ENCODE measurements around the gene VWA3B. TPM values are rescaled to one million over a fixed set of nuclear protein-coding genes. Genes with fewer than 3 reads are reported as not detected.

VWA3B gene
- total and polyA plus RNA-seq, 4 donors = 0.36 to 1.1 (median 1.0) TPM; not detected in 1

GRCh38 chr2:98181346-98181745, 94.4 kb downstream of the VWA3B start:
- no peak for DNase-seq
- no peaks in the 10 kb centered on the region for H3K9me3 ChIP-seq (ENCODE audit: control insufficient read depth, low read length)
- no peaks in the 10 kb centered on the region for H3K4me1 ChIP-seq (ENCODE audit: control insufficient read depth in 1 of 2, insufficient read depth in 2 of 2, low read length in 2 of 2)
- no peak for ATAC-seq (ENCODE audit: low FRiP score)
- H3K4me3 ChIP-seq (ENCODE audit: low read length in 2 of 2) = no peak overlapping the region
- WGBS, 2 donors = 96 to 97% methylated on average over 3 of the region's 3 CpGs
- no peaks in the 10 kb centered on the region for H3K36me3 ChIP-seq (ENCODE audit: control insufficient read depth in 1 of 2, insufficient read depth in 2 of 2, low read length in 1 of 2)
- H3K27ac ChIP-seq (ENCODE audit: low read depth in 1 of 2, low read length in 2 of 2) = no peak overlapping the region
- no peaks in the 10 kb centered on the region for H3K27me3 ChIP-seq (ENCODE audit: control insufficient read depth in 1 of 2, insufficient read depth in 2 of 2, low read length in 1 of 2)
- intact Hi-C loops (cut with DNase I) = no loop called here

- ATAC-seq (ENCODE audit: low FRiP score) (no peak), DNase-seq (no peak)
- 81 to 82% methylated on average over 5 of the region's 5 CpGs for WGBS, 2 donors
- no peaks in the 10 kb centered on the region for H3K4me1 ChIP-seq (ENCODE audit: control insufficient read depth in 1 of 2, insufficient read depth in 2 of 2, low read length in 2 of 2)
- no peak overlapping the region for H3K4me3 ChIP-seq (ENCODE audit: low read length in 2 of 2)
- intact Hi-C loops (cut with DNase I) = loop anchor here in 1 of 2 donors (2.0 kb wide), 1 partner anchor 65 kb away; no protein-coding TSS in a partner anchor
- no peak overlapping the region for H3K27ac ChIP-seq (ENCODE audit: low read depth in 1 of 2, low read length in 2 of 2)
- no peaks in the 10 kb centered on the region for H3K36me3 ChIP-seq (ENCODE audit: control insufficient read depth in 1 of 2, insufficient read depth in 2 of 2, low read length in 1 of 2)
- no peaks in the 10 kb centered on the region for H3K9me3 ChIP-seq (ENCODE audit: control insufficient read depth, low read length)
- H3K27me3 ChIP-seq (ENCODE audit: control insufficient read depth in 1 of 2, insufficient read depth in 2 of 2, low read length in 1 of 2) = no peaks in the 10 kb centered on the region
These were observed 98.8 kb downstream of the VWA3B start for GRCh38 chr2:98185801-98186200.

GRCh38 chr2:98187194-98187593, 100.2 kb downstream of the VWA3B start:
- DNase-seq = no peak
- H3K9me3 ChIP-seq (ENCODE audit: control insufficient read depth, low read length) = no peaks in the 10 kb centered on the region
- ATAC-seq (ENCODE audit: low FRiP score) = no peak
- H3K4me3 ChIP-seq (ENCODE audit: low read length in 2 of 2) = no peak overlapping the region
- WGBS, 2 donors = 95 to 96% methylated on average over 9 of the region's 9 CpGs
- H3K36me3 ChIP-seq (ENCODE audit: control insufficient read depth in 1 of 2, insufficient read depth in 2 of 2, low read length in 1 of 2) = no peaks in the 10 kb centered on the region
- intact Hi-C loops (cut with DNase I) = no loop called here
- no peaks in the 10 kb centered on the region for H3K4me1 ChIP-seq (ENCODE audit: control insufficient read depth in 1 of 2, insufficient read depth in 2 of 2, low read length in 2 of 2)
- no peaks in the 10 kb centered on the region for H3K27me3 ChIP-seq (ENCODE audit: control insufficient read depth in 1 of 2, insufficient read depth in 2 of 2, low read length in 1 of 2)
- no peak overlapping the region for H3K27ac ChIP-seq (ENCODE audit: low read depth in 1 of 2, low read length in 2 of 2)

GRCh38 chr2:98188351-98189046, 101.5 kb downstream of the VWA3B start:
- no peaks in the 10 kb centered on the region for H3K4me1 ChIP-seq (ENCODE audit: control insufficient read depth in 1 of 2, insufficient read depth in 2 of 2, low read length in 2 of 2)
- DNase-seq (no peak), ATAC-seq (ENCODE audit: low FRiP score) (no peak)
- 77 to 85% methylated on average over 4 of the region's 4 CpGs for WGBS, 2 donors
- no peak overlapping the region for H3K4me3 ChIP-seq (ENCODE audit: low read length in 2 of 2)
- no peaks in the 10 kb centered on the region for H3K27me3 ChIP-seq (ENCODE audit: control insufficient read depth in 1 of 2, insufficient read depth in 2 of 2, low read length in 1 of 2)
- intact Hi-C loops (cut with DNase I) = no loop called here
- H3K36me3 ChIP-seq (ENCODE audit: control insufficient read depth in 1 of 2, insufficient read depth in 2 of 2, low read length in 1 of 2) = no peaks in the 10 kb centered on the region
- H3K27ac ChIP-seq (ENCODE audit: low read depth in 1 of 2, low read length in 2 of 2) = no peak overlapping the region
- H3K9me3 ChIP-seq (ENCODE audit: control insufficient read depth, low read length) = no peaks in the 10 kb centered on the region

- Histone ChIP-seq H3K27me3 (ENCODE audit: control insufficient read depth in 1 of 2, insufficient read depth in 2 of 2, low read length in 1 of 2) (no peaks in the 10 kb centered on the region), H3K27ac (ENCODE audit: low read depth in 1 of 2, low read length in 2 of 2) (no peak overlapping the region), H3K4me3 (ENCODE audit: low read length in 2 of 2) (no peak overlapping the region), H3K9me3 (ENCODE audit: control insufficient read depth, low read length) (no peaks in the 10 kb centered on the region), H3K36me3 (ENCODE audit: control insufficient read depth in 1 of 2, insufficient read depth in 2 of 2, low read length in 1 of 2) (no peaks in the 10 kb centered on the region), H3K4me1 (ENCODE audit: control insufficient read depth in 1 of 2, insufficient read depth in 2 of 2, low read length in 2 of 2) (no peaks in the 10 kb centered on the region)
- intact Hi-C loops (cut with DNase I) = no loop called here
- 3 to 7% methylated on average over 5 of the region's 5 CpGs for WGBS, 2 donors
- ATAC-seq (ENCODE audit: low FRiP score) = no peak
- DNase-seq = no peak
These were observed 104.9 kb downstream of the VWA3B start for GRCh38 chr2:98191883-98192282.

- Histone ChIP-seq H3K4me3 (ENCODE audit: low read length in 2 of 2) (no peak overlapping the region), H3K27me3 (ENCODE audit: control insufficient read depth in 1 of 2, insufficient read depth in 2 of 2, low read length in 1 of 2) (no peaks in the 10 kb centered on the region), H3K27ac (ENCODE audit: low read depth in 1 of 2, low read length in 2 of 2) (no peak overlapping the region), H3K4me1 (ENCODE audit: control insufficient read depth in 1 of 2, insufficient read depth in 2 of 2, low read length in 2 of 2) (no peaks in the 10 kb centered on the region), H3K36me3 (ENCODE audit: control insufficient read depth in 1 of 2, insufficient read depth in 2 of 2, low read length in 1 of 2) (peaks cover 0 to 2% of the 10 kb centered on the region in 2 donors), H3K9me3 (ENCODE audit: control insufficient read depth, low read length) (peaks cover 2% of the 10 kb centered on the region)
- 31 to 42% methylated on average over 1 of the region's 1 CpG for WGBS, 2 donors
- ATAC-seq (ENCODE audit: low FRiP score) (no peak), DNase-seq (no peak)
- intact Hi-C loops (cut with DNase I) = loop anchor here in 1 of 2 donors (10.0 kb wide), 1 partner anchor 67 kb away; no protein-coding TSS in a partner anchor
These were observed 114.6 kb downstream of the VWA3B start for GRCh38 chr2:98201576-98201975.

- DNase-seq (no peak), ATAC-seq (ENCODE audit: low FRiP score) (no peak)
- Histone ChIP-seq H3K27ac (ENCODE audit: low read depth in 1 of 2, low read length in 2 of 2) (no peak overlapping the region), H3K4me3 (ENCODE audit: low read length in 2 of 2) (no peak overlapping the region), H3K9me3 (ENCODE audit: control insufficient read depth, low read length) (peaks cover 2% of the 10 kb centered on the region), H3K27me3 (ENCODE audit: control insufficient read depth in 1 of 2, insufficient read depth in 2 of 2, low read length in 1 of 2) (no peaks in the 10 kb centered on the region), H3K4me1 (ENCODE audit: control insufficient read depth in 1 of 2, insufficient read depth in 2 of 2, low read length in 2 of 2) (no peaks in the 10 kb centered on the region), H3K36me3 (ENCODE audit: control insufficient read depth in 1 of 2, insufficient read depth in 2 of 2, low read length in 1 of 2) (peaks cover 0 to 2% of the 10 kb centered on the region in 2 donors)
- whole genome bisulfite sequencing, 2 donors = 96% methylated on average over 3 of the region's 3 CpGs
- intact Hi-C loops (cut with DNase I) = loop anchor here in 1 of 2 donors (10.0 kb wide), 1 partner anchor 71 kb away; no protein-coding TSS in a partner anchor
These were observed 118.9 kb downstream of the VWA3B start for GRCh38 chr2:98205889-98206288.

- no peak for ATAC-seq (ENCODE audit: low FRiP score)
- 19 to 23% methylated on average over 9 of the region's 9 CpGs for WGBS, 2 donors
- Histone ChIP-seq H3K27me3 (ENCODE audit: control insufficient read depth in 1 of 2, insufficient read depth in 2 of 2, low read length in 1 of 2) (no peaks in the 10 kb centered on the region), H3K9me3 (ENCODE audit: control insufficient read depth, low read length) (no peaks in the 10 kb centered on the region), H3K36me3 (ENCODE audit: control insufficient read depth in 1 of 2, insufficient read depth in 2 of 2, low read length in 1 of 2) (no peaks in the 10 kb centered on the region), H3K4me3 (ENCODE audit: low read length in 2 of 2) (no peak overlapping the region), H3K4me1 (ENCODE audit: control insufficient read depth in 1 of 2, insufficient read depth in 2 of 2, low read length in 2 of 2) (no peaks in the 10 kb centered on the region), H3K27ac (ENCODE audit: low read depth in 1 of 2, low read length in 2 of 2) (no peak overlapping the region)
- DNase-seq = no peak
- intact Hi-C loops (cut with DNase I) = no loop called here
These were observed 125.4 kb downstream of the VWA3B start for GRCh38 chr2:98212092-98213000.
